Pulmonary artery endothelial cell (primary cell): ENCODE measurements around the gene SPACA6. TPM values are rescaled to one million over a fixed set of nuclear protein-coding genes. Genes with fewer than 3 reads are reported as not detected.
"Not testable (repeated sequence)": the region's sequence is repeated elsewhere in the genome, so short reads cannot be mapped to it uniquely, and the experiment has no call there.

Experiments used
- DNase-seq: peaks from one replicate; pipeline ENCODE4 v3.0.0-alpha.2; 2011; ENCODE audit warnings: low read depth, low spot score
- total RNA-seq: library from RNA; depleted of rRNA; stranded (reverse); fragments of >200 nt; gene quantifications from 2 replicates; pipeline ENCODE4 v1.2.3, GENCODE V29; 2014

Gene SPACA6, protein sequence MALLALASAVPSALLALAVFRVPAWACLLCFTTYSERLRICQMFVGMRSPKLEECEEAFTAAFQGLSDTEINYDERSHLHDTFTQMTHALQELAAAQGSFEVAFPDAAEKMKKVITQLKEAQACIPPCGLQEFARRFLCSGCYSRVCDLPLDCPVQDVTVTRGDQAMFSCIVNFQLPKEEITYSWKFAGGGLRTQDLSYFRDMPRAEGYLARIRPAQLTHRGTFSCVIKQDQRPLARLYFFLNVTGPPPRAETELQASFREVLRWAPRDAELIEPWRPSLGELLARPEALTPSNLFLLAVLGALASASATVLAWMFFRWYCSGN
- total RNA-seq = 5.1 and 6.8 TPM in 2 replicates

DNA sequence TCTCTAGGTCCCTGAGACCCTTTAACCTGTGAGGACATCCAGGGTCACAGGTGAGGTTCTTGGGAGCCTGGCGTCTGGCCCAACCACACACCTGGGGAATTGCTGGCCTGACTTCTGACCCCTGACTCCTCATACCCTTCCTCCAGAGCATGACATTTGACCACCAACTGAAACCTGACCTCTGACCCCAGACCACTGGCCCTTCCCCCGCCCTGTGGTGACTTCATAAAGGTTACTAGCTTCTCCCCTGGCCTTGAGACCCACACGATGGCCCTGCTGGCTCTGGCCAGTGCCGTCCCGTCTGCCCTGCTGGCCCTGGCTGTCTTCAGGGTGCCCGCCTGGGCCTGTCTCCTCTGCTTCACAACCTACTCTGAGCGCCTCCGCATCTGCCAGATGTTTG, at the start of gene SPACA6:
Gene SPACA6, plus strand, starts transcription at position 71 of the 400 bp plus-strand sequence. Its CDS starts 197 bp downstream, at position 268.
- DNase-seq = no peak

DNA sequence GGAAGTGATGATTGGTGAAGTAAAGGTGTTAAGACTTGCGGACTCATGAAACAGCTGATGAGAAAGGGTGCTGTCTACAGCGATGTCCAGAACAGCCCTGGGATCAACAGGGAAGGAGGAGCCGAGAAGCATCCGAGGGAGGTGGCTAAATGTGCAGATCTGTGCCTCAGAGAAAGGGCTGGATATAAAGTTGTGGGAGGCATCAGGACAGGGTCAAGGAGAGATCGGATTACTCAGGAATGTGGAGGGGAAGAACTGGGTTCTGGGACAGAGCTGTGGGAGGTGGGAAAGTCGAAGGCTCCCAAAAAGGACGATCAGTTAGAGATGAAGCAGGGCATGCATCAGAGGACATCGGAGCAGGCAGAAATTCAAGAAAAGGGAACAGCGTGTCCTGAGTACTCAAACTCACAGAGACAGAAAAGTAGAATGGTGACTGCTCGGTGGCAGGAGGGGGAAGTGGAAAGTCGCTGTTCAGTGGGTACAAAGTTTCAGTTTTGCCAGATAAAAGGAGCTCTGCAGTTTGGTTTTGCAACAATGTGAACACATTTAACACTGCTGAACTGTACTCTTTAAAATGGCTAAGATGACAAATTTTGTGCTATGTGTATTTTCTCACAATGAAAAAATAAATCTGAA, 48.4 kb upstream of the SPACA6 start:
- DNase-seq = no peak

DNA sequence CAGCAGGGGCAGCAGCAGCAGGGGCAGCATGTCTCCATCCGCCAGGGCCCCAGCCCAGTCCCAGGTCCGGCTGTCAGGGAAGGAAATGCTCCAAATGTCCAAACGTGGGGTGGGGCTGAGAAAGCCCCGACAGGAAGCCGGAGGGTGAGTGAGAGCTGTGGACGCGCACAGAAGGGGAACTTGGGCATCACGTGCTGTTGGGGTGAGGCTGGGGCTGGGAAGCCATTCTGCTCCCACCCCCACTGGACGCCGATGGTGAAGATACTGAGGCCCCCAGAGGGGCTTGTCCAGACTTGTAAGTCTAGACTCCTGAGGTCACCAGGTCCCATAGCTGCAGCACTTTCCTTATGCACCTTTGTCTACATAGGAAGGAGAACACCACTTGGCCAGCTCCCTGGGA, 46.4 kb upstream of the SPACA6 start, which contains the start of gene SIGLEC14:
Gene SIGLEC14, minus strand, starts transcription at position 96 of the 400 bp plus-strand sequence. Its CDS starts 66 bp downstream, at position 30.
- DNase-seq = not testable (repeated sequence)

DNA sequence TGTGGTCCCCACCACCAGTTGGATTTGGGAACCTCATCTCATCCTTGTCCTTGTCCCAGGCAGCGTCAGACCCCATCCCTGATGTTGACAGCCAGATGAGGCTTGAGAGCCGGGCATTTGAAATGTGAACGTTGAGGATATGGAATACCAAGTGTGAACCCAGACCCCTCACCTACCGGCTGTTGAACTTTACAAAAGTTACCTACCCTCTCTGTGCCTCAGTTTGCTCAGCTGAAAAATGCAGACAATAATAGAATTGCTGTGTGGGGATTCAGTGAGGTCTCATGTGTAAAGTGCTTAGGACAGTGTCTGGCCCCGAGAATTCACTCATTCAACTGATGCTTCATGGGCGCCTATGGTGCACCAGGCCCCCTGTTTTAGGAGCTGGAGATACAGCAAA, 45.8 kb upstream of the SPACA6 start:
- DNase-seq = no peak

DNA sequence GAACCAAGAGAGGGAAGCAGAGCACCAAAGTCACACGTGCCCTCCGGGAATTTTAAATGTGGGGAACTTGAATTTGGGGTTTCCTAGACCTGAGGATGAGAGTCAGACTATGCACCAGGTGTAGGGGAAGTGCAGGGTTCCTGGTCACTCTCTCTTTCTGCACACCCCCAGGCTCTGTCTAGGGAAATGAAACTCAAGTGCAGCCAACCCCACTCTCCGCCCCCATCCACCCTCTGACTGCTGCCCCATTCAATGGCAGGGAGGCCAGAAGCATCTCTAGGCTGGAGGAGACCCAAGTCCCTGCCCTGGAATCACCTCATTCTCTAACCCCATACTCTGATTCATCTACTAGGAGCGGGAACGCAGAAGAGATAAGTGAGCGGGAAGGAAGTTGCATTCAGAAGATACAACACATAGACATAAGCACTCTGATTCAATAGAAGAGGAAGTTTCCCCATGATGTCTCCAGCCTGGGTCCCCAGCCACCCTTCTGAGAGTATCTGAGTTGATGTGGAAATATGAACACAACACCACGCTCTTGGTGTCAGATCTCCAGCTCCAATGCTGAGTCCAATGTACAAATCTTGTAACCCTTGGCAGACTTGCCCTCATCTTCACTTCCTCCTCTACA, 41.8 kb upstream of the SPACA6 start:
- no peak for DNase-seq

DNA sequence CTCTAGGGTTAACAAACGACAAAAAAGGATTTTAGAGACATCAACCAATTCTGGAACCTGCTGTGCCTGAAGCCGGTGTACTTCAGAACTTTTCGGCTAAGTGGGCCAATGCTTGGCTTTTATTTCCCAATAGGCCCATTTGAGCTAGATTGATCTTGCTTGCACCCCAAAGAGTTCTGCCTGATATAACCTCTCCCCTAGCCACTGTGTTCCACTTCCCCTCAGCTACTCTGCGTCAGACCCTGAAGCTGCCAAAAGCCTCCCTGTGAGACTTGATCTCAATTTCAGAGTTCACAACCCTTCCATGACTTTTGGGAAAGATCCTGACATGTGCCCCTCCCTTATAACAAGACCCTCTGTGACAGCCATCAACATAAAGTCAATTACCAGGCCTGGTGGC, 40.9 kb upstream of the SPACA6 start:
- DNase-seq = no peak

DNA sequence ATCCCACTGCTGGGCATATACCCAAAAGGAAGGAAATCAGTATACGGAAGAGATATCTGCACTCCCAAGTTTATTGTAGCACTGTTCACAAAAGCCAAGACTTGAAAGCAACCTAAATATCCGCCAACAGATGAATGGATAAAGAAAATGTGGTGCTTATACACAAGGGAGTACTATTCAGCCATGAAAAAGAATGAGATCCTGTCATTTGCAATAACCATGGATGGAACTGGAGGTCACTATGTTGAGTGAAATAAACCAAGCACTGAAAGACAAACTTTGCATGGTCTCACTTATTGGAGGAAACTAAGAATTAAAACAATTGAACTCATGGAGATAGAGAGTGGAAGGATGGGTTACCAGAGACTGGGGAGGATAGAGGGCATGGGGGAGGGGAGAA, 40.0 kb upstream of the SPACA6 start:
- no peak for DNase-seq

DNA sequence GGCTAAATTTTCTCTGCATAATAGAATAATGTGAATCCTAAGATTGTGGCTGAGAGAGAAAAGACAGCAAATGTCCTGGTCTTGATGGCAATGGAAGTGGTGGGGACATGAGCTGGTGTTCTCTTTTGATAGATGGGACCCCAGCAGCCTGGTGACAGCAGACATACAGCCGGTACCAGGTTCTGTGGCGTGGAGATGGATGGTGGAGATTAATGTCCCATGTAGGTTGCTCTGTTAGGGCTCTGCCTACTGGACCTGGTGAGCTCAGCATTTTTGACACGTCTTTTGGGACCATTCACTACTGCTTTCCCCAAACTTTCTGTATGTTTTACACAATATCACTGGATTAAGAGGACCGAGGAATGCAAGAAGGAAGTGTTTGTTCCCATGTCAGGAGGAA, 38.3 kb upstream of the SPACA6 start:
- DNase-seq = no peak

DNA sequence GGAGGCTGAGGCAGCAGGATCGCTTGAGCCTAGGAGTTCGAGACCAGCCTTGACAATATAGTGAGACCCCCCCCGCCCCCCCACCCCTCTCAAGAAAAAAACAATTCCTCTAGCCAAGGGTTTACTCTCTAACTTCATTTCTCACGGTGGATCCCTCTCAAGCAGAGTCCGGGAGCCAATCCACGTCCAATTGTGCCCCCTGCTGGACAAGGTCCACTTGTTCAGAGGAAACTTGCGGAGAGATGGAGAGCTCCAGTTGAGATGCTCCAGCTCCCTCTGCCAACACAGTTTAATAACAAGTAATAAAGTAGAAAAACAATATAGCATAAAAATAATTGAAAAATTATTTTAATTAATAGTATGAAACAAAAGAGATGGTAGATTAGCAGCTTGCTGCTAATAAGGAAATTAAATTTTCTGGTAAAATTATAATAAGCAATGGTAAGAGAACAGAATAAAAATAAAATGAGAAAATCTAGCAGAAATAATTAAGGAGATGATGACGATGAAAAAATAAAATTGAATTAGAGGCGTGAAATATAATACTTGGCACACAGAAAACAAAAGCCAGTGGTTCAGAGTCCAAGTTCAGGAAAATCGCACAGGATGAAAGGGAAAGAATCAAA, 32.0 kb upstream of the SPACA6 start:
- peak; percentile 22 for DNase-seq

DNA sequence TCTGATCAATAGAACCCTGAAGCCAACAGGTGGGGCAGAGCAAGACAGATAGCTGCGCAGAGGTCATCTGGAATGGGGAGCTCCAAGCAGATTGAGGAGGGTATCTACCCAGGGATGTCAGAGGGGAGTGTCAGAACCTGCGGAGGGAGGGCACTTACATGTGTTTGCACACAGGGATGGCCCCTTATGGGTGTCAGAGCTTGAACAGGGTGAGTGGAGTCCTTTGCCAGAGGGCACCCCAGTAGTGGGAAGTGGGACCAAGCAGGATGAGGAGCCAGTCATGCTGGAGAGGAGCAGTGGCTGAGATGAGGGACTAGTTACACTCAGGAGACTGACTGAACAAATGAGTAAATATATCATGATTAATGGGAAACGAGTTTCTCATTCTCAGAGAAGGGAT, 29.5 kb upstream of the SPACA6 start:
- DNase-seq = no peak

DNA sequence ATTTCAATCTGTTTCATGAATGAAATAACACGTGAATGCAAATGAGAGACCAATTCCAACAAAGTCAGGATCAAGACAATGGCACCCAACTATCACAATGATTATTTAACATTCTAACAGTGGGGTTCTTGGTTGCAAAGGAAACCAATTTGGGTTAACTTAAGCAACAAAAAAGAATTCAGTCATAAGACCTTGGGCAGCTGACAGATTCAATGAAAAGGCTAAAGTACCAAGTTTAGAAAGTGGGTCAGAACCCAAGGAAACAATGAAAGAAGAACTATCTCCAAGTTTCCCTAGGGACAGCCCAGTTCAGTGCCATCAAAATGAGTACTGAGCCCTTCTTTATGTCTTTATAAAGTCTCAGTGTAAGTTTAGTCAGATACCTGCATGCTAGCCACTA, 29.0 kb upstream of the SPACA6 start:
- no peak for DNase-seq

DNA sequence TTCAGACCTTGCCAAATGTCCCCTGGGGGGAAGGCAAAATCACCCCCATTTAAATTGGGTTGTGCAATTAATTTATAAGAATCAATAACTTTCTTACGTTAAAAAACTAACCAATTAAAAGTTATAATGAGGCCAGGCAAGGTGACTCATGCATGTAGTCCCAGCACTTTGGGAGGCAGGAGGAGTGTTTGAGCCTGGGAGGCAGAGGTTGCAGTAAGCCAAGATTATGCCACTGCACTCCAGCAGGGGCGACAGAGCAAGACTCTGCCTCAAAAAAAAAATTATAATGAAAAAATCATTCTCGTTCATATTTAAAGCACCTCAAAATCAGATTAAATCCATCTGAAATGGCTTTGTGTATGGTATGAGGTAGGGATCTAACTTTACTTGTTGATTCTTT, 28.1 kb upstream of the SPACA6 start:
- DNase-seq = no peak

DNA sequence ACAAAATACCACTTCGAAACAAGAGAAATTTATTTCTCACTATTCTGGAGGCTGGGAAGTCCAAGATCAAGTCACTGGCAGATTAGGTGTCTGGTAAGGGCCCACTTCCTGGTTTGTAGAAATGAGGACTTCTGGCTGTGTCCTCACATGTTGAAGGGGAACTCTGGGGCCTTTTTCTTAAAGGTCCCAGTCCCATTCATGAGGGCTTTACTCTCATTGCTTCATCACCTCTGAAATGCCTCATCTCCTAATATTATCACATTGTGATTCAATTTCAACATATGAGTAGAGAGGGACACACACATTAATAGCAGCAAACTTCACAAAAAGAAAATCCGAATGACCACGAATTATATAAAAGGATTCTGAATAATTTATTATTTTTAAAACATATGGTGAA, 24.9 kb upstream of the SPACA6 start:
- no peak for DNase-seq

DNA sequence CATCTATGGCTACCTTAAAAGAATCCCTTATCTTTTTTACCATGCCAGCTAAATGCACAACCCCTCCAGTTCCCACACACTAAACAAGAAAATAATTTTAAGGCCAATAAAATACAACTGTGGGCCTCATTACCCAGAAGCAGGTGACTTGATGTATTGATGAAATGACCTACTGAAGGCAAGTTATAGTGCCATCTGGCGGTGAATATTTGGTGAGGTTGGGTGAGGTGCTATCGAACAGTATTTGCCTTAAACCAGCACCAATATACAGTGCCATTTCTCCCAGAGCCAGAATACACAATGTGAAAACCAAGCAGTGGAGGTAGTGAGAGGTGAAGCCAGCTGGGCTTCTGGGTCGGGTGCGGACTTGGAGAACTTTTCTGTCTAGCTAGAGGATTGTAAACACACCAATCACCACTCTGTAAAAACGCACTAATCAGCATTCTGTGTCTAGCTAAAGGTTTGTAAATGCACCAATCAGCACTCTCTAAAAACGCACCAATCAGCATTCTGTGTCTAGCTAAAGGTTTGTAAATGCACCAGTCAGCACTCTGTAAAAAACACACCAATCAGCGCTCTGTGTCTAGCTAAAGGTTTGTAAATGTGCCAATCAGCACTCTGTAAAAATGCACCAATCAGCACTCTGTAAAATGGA, 17.1 kb upstream of the SPACA6 start:
- not testable (repeated sequence) for DNase-seq

DNA sequence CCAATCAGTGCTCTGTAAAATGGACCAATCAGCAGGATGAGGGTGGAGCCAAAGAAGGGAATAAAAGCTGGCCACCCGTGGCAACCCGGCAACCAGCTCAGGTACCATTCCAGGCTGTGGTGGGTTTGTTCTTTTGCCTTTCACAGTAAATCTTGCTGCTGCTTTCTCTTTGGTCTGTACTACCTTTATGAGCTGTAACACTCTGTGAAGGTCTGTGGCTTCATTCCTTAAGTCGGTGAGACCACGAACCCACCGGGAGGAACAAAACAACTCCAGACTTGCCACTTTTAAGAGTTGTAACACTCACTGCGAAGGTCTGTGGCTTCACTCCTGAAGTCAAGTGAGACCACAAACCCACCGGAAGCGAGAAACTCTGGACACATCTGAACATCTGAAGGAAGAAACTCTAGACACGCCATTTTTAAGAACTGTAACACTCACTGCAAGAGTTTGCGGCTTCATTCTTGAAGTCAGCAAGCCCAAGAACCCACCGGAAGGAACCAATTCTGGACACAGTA, 16.5 kb upstream of the SPACA6 start:
- DNase-seq = no peak

DNA sequence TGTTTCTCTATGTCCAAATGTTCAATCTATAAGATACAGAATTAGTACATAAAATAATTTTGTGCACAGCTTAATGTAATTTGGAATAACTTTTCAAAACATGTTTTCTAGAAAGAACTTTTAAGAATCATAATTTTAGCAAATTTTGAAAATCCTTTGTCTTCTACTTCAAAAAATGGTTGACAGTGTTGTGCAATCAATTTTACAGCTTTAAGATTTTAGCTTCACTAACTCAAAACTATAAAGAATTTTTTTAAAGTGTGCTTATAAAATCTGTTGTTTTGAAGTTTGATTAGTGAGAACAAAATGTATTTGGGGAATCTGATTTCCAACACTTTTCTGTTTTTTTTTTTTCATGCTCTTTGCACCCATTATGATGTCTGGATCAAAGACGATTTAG, 12.7 kb upstream of the SPACA6 start:
- no peak for DNase-seq

DNA sequence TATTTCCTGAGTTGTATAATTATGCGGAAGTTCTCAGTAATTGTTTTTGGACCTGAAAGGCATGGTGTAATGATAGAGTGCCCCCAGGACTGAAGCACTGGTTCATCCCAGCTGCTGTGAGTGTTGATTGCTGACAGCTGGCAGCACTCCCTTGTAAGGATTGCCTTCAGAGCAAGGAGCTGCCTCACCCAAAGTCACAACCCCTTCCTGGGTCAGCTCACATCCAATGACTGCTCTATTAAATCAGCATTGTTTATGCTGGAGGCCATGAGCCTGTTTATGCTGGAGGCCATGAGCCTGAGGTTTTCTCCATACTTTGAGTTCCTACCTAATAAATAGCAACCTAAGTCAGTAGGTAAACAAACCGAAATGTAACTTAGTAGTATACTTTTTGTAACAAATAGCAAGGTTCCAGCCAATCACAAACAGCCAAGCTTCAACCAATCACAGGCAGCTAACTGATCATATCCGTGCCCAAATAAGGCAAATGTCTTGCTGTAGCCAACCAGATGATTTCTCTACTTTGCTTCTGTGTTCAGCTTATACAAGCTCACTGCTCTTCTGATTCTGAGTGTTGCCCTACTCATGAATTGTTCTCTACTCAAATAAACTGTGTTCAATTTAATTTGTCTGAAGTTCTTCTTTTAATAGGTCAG, 11.7 kb upstream of the SPACA6 start:
- DNase-seq = no peak

DNA sequence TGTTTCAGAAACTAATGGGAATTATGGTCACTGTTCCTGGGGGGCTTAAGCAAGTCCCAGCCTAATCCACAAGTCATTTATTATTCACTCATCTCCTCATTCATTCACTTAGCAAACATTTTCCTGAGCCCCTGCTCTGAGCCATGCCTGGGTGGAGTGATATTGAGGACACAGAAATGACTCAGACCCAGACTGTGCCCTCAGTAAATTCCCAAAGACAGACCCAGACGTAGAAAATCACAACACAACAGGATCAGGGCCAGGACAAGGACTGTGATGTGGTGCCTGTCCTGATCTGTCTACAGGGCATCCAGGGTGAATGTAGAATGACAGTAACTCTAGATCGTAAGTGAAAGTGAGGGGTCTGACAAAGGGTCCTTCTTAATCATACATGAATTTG, 7.0 kb upstream of the SPACA6 start:
- no peak for DNase-seq

DNA sequence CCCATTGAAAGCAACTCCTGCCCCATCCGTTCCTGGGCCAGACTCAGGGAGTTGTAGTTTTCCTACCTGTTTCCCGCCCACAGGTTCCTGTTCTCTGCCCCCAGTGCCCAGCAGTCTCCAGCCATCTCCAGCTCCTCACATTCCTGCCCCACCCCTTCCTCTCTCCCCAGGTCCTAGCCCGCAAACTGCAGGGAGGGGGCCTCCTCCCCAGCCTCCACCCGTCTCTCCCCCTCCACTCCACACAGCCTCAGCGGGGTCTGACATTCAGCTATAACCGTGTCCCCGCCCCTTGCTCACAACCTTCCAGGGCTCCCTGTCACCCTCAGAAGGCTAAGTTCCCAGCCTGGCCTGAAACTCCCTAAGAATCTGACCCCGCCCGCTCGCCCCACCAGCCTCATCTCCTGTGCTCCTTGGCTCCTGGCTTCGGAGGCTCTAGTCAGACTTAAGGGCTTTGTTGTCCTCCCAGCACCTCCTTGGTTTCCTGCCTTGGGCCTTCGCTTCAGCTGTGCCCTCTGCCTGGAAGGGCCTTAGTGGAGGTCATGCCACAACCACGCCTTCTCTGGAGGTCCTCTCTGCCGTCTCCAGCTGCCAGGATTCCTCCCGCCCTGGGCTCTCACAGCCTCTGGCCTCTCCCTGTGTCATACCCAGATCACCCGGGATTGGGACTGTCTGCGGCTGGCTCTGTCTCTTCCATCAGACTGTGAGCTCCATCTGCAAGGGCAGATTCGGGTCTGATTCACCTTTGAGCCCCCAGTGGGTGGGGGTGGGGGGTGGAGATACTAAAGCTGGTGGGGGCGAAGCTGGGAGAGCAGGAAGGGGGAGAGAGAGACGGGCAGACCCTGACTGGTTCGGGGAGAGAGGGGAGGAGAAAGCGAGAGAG, 5.1 kb upstream of the SPACA6 start:
- no peak for DNase-seq
